Measurements from ENCODE around the gene ZMYND11. TPM values are rescaled to one million over a fixed set of nuclear protein-coding genes. Genes with fewer than 3 reads are reported as not detected.
A peak's percentile ranks its signal among the peaks of the same experiment; 100 is the strongest.

ZMYND11 gene
- total and polyA plus RNA-seq, 9 of the 15 experiments (the other 6 are each of a cell fraction or from before 2014, with no cell fraction given), result 2.7 to 13.8 (median 8.8) TPM

DNA sequence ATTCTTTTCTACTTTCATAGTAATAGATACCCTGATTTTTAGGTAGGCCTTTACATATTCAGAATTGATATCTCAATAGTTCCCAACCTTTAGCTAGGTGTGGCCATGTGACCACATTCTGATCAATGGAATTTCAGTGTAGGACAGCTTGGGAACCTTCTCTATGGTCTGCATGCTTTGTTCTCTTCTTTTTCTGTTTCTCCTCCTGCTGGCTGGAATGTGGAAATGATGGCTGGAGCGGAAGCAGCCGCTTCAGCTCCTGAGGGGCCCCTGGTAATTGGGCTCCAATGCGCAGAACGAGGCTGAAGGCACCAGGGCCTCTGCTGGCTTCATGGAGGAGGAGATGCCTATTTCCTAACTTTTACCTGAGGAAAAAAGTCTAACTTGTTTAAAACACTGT, 152.6 kb downstream of the ZMYND11 start:
- H3K9me3 ChIP-seq (replicated peaks; ENCODE audit: control insufficient read depth, insufficient read depth, low read depth, low read length), result no peaks in the 10 kb centered on the region
- in situ Hi-C loops (cut with MboI) (no loop called here), intact Hi-C loops (cut with micrococcal nuclease) (no loop called here)
- H4K20me1 ChIP-seq (replicated peaks; ENCODE audit: control insufficient read depth, insufficient read depth, low read length), result peaks cover under 1% of the 10 kb centered on the region; the same call in 1 of the 2 replicates
- H3K4me2 ChIP-seq (ENCODE audit: insufficient read depth, low read length), result no peak overlapping the region
- no peak overlapping the region for H3K9ac ChIP-seq (ENCODE audit: insufficient read depth in 1 of 2, low read depth in 2 of 2, low read length in 2 of 2)
- H3K4me3 ChIP-seq, result no peak overlapping the region
- no peaks in the 10 kb centered on the region for H3K9me1 ChIP-seq (ENCODE audit: control insufficient read depth, insufficient read depth, low read length)
- ChIA-PET POLR2A (interaction anchor here (0.6 kb wide), 1 partner anchor 666 kb away, joined by 3 read pairs; no protein-coding TSS in a partner anchor), CTCF (ENCODE audit: low intra/inter-chr PET ratio) (no interaction called here)
- peak; percentile 18 to 62 (median 43) for DNase-seq (ENCODE audit: extremely low read depth in 1 of 4, low spot score in 3 of 4)
- no TSS peak for BruUV-seq (replicated peaks)
- no peaks in the 10 kb centered on the region for H3K79me2 ChIP-seq (ENCODE audit: control insufficient read depth, insufficient read depth, low read length)
- H3K27me3 ChIP-seq (ENCODE audit: control insufficient read depth in 2 of 2, insufficient read depth in 2 of 2, low read length in 2 of 2), result peaks cover 57 to 83% of the 10 kb centered on the region in 2 experiments
- ATAC-seq, result peak; percentile 62; the same call in 2 of the 3 replicates
- H2AFZ ChIP-seq (ENCODE audit: low read depth, low read length), result no peak overlapping the region
- H3K4me1 ChIP-seq (replicated peaks in 1 of 2; ENCODE audit: control insufficient read depth in 2 of 2, insufficient read depth in 2 of 2, low read length in 2 of 2), result no peaks in the 10 kb centered on the region
- WGBS (ENCODE audit: insufficient coverage, low coverage, missing lambda C conversion rate), result 0% methylated on average over 4 of the region's 4 CpGs
- no peak overlapping the region for H3K27ac ChIP-seq (ENCODE audit: extremely low read depth, low read depth, low read length)
- TF ChIP-seq OTX1 (CRISPR knock-in tag; IDR thresholded peaks at IDR 0.05) (no peak), HSF4 (CRISPR knock-in tag; IDR thresholded peaks at IDR 0.05; ENCODE audit: borderline replicate concordance) (no peak), ETV1 (tag; conservative IDR thresholded peaks at IDR 0.05; ENCODE audit: low read depth) (no peak), ZNF212 (CRISPR knock-in tag; IDR thresholded peaks at IDR 0.05) (no peak), RBM25 (IDR thresholded peaks at IDR 0.05; ENCODE audit: low read depth, low read length, severe bottlenecking) (peak; percentile 33), MXI1 (IDR thresholded peaks at IDR 0.05; ENCODE audit: low read depth, low read length) (no peak), TEAD4 (IDR thresholded peaks at IDR 0.05; ENCODE audit: low read length) (peak; percentile 73), TEAD4 (CRISPR knock-in tag; IDR thresholded peaks at IDR 0.05; ENCODE audit: borderline replicate concordance) (no peak), XRCC4 (IDR thresholded peaks at IDR 0.05; ENCODE audit: extremely low read depth, insufficient read depth, insufficient read length) (no peak), TEAD2 (tag; IDR thresholded peaks at IDR 0.05) (peak; percentile 80), TEAD1 (CRISPR knock-in tag; IDR thresholded peaks at IDR 0.05) (peak; percentile 65 to 98; a peak in 3 of 4 replicates), HDGF (IDR thresholded peaks at IDR 0.05) (no peak), MYBL2 (IDR thresholded peaks at IDR 0.05; ENCODE audit: low read depth) (no peak), MYBL2 (CRISPR knock-in tag; IDR thresholded peaks at IDR 0.05; ENCODE audit: borderline replicate concordance) (no peak), POLR2B (IDR thresholded peaks at IDR 0.05; ENCODE audit: low read depth, partially characterized antibody) (no peak)
- TF ChIP-seq, protein P1, sequence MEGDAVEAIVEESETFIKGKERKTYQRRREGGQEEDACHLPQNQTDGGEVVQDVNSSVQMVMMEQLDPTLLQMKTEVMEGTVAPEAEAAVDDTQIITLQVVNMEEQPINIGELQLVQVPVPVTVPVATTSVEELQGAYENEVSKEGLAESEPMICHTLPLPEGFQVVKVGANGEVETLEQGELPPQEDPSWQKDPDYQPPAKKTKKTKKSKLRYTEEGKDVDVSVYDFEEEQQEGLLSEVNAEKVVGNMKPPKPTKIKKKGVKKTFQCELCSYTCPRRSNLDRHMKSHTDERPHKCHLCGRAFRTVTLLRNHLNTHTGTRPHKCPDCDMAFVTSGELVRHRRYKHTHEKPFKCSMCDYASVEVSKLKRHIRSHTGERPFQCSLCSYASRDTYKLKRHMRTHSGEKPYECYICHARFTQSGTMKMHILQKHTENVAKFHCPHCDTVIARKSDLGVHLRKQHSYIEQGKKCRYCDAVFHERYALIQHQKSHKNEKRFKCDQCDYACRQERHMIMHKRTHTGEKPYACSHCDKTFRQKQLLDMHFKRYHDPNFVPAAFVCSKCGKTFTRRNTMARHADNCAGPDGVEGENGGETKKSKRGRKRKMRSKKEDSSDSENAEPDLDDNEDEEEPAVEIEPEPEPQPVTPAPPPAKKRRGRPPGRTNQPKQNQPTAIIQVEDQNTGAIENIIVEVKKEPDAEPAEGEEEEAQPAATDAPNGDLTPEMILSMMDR (IDR thresholded peaks at IDR 0.05 in 2 of 3, conservative IDR thresholded peaks at IDR 0.05 in 1 of 3; ENCODE audit: insufficient read depth in 2 of 3, low read depth in 1 of 3, low read length in 3 of 3), result peak; percentile 19 to 31 (median 23); a peak in 2 of 6 replicates
- TF ChIP-seq, protein P2, sequence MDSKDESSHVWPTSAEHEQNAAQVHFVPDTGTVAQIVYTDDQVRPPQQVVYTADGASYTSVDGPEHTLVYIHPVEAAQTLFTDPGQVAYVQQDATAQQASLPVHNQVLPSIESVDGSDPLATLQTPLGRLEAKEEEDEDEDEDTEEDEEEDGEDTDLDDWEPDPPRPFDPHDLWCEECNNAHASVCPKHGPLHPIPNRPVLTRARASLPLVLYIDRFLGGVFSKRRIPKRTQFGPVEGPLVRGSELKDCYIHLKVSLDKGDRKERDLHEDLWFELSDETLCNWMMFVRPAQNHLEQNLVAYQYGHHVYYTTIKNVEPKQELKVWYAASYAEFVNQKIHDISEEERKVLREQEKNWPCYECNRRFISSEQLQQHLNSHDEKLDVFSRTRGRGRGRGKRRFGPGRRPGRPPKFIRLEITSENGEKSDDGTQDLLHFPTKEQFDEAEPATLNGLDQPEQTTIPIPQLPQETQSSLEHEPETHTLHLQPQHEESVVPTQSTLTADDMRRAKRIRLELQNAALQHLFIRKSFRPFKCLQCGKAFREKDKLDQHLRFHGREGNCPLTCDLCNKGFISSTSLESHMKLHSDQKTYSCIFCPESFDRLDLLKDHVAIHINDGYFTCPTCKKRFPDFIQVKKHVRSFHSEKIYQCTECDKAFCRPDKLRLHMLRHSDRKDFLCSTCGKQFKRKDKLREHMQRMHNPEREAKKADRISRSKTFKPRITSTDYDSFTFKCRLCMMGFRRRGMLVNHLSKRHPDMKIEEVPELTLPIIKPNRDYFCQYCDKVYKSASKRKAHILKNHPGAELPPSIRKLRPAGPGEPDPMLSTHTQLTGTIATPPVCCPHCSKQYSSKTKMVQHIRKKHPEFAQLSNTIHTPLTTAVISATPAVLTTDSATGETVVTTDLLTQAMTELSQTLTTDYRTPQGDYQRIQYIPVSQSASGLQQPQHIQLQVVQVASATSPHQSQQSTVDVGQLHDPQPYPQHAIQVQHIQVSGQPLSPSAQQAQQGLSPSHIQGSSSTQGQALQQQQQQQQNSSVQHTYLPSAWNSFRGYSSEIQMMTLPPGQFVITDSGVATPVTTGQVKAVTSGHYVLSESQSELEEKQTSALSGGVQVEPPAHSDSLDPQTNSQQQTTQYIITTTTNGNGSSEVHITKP (IDR thresholded peaks at IDR 0.05; ENCODE audit: partially characterized antibody), result no peak
- no peaks in the 10 kb centered on the region for H3K36me3 ChIP-seq (ENCODE audit: control insufficient read depth, insufficient read depth, low read length)
- no peak for FAIRE-seq

All from K562 (cell line).